Neural progenitor cell (in vitro differentiated cells): ENCODE measurements around the gene SEC63. TPM values are rescaled to one million over a fixed set of nuclear protein-coding genes. Genes with fewer than 3 reads are reported as not detected.
A peak's percentile ranks its signal among the peaks of the same experiment; 100 is the strongest.

ENCODE experiments used
- DNase-seq: peaks from one replicate; pipeline ENCODE4 v3.0.0-alpha.2; 2016; ENCODE audit warnings: low spot score
- H2AFZ ChIP-seq: fragments of 200-600 bp; sonication (generic); replicated peaks from 2 replicates; pipeline ENCODE4 v1.6.1; 2016; ENCODE audit warnings: antibody characterized with exemption
- H3F3A ChIP-seq: fragments of 200-600 bp; sonication (generic); 2 replicates; pipeline ENCODE4 v1.6.1; 2016; ENCODE audit warnings: antibody characterized with exemption, low read depth
- H3K27ac ChIP-seq: fragments of 200-600 bp; sonication (generic); 2 replicates; pipeline ENCODE4 v1.5.1; 2016; ENCODE audit warnings: mild to moderate bottlenecking
- H3K27me3 ChIP-seq: fragments of 200-600 bp; sonication (generic); 2 replicates; pipeline ENCODE4 v1.6.1; 2016; ENCODE audit warnings: mild to moderate bottlenecking, moderate library complexity
- H3K36me3 ChIP-seq: fragments of 200-600 bp; sonication (generic); 2 replicates; pipeline ENCODE4 v1.5.1; 2016
- H3K4me1 ChIP-seq: fragments of 200-600 bp; sonication (generic); 2 replicates; pipeline ENCODE4 v1.6.1; 2016; ENCODE audit warnings: mixed run types
- H3K4me2 ChIP-seq: fragments of 200-600 bp; sonication (generic); 2 replicates; pipeline ENCODE4 v1.6.1; 2016
- H3K4me3 ChIP-seq: fragments of 200-600 bp; sonication (generic); 2 replicates; pipeline ENCODE4 v1.5.1; 2016
- H3K79me2 ChIP-seq: fragments of 200-600 bp; sonication (generic); 2 replicates; pipeline ENCODE4 v1.6.1; 2016; ENCODE audit warnings: low read depth
- H3K9ac ChIP-seq: fragments of 200-600 bp; sonication (generic); 2 replicates; pipeline ENCODE4 v1.6.1; 2016
- H3K9me3 ChIP-seq: fragments of 200-600 bp; sonication (generic); 2 replicates; pipeline ENCODE4 v1.5.1; 2016; ENCODE audit warnings: low read depth
- H4K20me1 ChIP-seq: fragments of 200-600 bp; sonication (generic); 2 replicates; pipeline ENCODE4 v1.6.1; 2016; ENCODE audit warnings: low read depth
- H3K27ac Mint-ChIP-seq: 3 replicates; pipeline ENCODE4 v1.8.0; 2021; ENCODE audit warnings: mixed read lengths
- H3K27me3 Mint-ChIP-seq: 2 replicates; pipeline ENCODE4 v1.8.0; 2022; ENCODE audit warnings: low read depth, mild to moderate bottlenecking, inconsistent platforms, moderate library complexity, mixed read lengths; ENCODE audit not compliant: insufficient read depth
- H3K36me3 Mint-ChIP-seq: 3 replicates; pipeline ENCODE4 v1.8.0; 2021; ENCODE audit warnings: mixed read lengths
- H3K4me1 Mint-ChIP-seq: 3 replicates; pipeline ENCODE4 v1.8.0; 2021; ENCODE audit warnings: mixed read lengths
- H3K4me3 Mint-ChIP-seq: 3 replicates; pipeline ENCODE4 v1.8.0; 2021; ENCODE audit warnings: mild to moderate bottlenecking, moderate library complexity, mixed read lengths
- H3K9me3 Mint-ChIP-seq: 3 replicates; pipeline ENCODE4 v1.8.0; 2020; ENCODE audit warnings: mixed read lengths
- EZH2 ChIP-seq: fragments of 200-600 bp; sonication (generic); IDR thresholded peaks from 2 replicates; pipeline ENCODE4 v1.6.1; 2017; ENCODE audit warnings: antibody characterized with exemption, mild to moderate bottlenecking, moderate library complexity
- EZH2phosphoT487 ChIP-seq: fragments of 200-600 bp; sonication (generic); IDR thresholded peaks from 2 replicates; pipeline ENCODE4 v1.6.1; 2017; ENCODE audit warnings: antibody characterized with exemption
- total RNA-seq: library from RNA; depleted of rRNA; stranded (reverse); fragments of >200 nt; gene quantifications from 2 replicates; pipeline ENCODE4 v1.2.3, GENCODE V29; 2015; ENCODE audit warnings: low replicate concordance
- TF ChIP-seq, protein P1 (sequence below): fragments of 200-600 bp; sonication (generic); IDR thresholded peaks from 2 replicates; pipeline ENCODE4 v1.5.1; 2017; ENCODE audit warnings: antibody characterized with exemption, mild to moderate bottlenecking

Gene SEC63
- total RNA-seq = 15.9 and 20.7 TPM in 2 replicates

DNA sequence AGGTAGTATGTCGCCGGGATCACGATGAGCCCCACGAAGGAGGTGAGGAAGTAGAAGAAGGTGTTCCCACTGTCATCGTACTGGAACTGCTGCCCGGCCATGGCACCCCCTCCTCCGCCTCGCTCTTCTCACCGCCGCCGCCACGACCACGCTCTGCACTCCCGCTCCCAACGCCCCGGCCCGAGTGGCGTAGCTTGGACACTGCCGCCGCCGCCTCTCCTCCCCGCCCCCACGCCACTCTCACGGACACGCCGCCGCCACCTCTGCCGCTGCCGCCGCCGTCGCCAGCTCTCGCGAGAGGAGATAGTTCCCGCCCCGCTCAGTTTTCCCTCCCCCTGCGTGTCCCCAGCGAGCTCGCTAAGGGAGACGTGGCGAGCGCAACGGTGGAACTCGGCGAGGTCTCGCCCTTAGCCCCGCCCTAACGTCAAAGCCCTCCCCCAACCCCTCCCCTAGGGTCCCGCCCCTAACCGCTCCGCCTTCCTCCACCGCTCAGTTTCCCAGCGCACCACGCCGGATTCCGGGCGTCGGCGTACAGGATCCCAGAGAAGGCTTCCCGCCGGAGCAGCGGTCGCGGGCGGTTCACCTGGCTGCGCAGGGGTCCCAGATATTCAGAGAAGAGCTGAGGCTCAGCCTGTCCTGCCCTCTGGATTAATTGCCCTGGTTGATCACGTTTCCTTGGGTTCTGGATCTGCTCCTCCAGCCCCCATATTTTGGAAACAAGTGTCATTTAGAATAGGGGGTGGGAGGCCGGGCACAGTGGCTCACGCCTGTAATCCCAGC is at the start of gene SEC63:
Gene SEC63, minus strand, starts transcription at position 300 of the 780 bp plus-strand sequence. Its CDS starts 199 bp downstream, at position 101.
- peaks cover 6% of the 10 kb centered on the region for H3K27me3 ChIP-seq
- peaks cover 47% of the 10 kb centered on the region for H3K79me2 ChIP-seq
- peak within 1 kb of the TSS; percentile 80 for H3K9ac ChIP-seq
- no peaks in the 10 kb centered on the region for H3K36me3 ChIP-seq
- H2AFZ ChIP-seq = peak within 1 kb of the TSS; percentile 98
- peak within 1 kb of the TSS; percentile 99 for H3K27ac Mint-ChIP-seq
- peaks cover 20% of the 10 kb centered on the region for H3K36me3 Mint-ChIP-seq
- H3K9me3 ChIP-seq = no peaks in the 10 kb centered on the region
- peaks cover 6% of the 10 kb centered on the region for H3K27me3 Mint-ChIP-seq
- peak; percentile 97 for DNase-seq
- H3K9me3 Mint-ChIP-seq = peaks cover 16% of the 10 kb centered on the region
- H3K27ac ChIP-seq = peak within 1 kb of the TSS; percentile 62
- H3F3A ChIP-seq = peaks cover 19% of the 10 kb centered on the region
- H3K4me1 ChIP-seq = peaks cover 14% of the 10 kb centered on the region
- H3K4me3 Mint-ChIP-seq = peak within 1 kb of the TSS; percentile 98
- peaks cover 28% of the 10 kb centered on the region for H4K20me1 ChIP-seq
- TF ChIP-seq, protein P1, sequence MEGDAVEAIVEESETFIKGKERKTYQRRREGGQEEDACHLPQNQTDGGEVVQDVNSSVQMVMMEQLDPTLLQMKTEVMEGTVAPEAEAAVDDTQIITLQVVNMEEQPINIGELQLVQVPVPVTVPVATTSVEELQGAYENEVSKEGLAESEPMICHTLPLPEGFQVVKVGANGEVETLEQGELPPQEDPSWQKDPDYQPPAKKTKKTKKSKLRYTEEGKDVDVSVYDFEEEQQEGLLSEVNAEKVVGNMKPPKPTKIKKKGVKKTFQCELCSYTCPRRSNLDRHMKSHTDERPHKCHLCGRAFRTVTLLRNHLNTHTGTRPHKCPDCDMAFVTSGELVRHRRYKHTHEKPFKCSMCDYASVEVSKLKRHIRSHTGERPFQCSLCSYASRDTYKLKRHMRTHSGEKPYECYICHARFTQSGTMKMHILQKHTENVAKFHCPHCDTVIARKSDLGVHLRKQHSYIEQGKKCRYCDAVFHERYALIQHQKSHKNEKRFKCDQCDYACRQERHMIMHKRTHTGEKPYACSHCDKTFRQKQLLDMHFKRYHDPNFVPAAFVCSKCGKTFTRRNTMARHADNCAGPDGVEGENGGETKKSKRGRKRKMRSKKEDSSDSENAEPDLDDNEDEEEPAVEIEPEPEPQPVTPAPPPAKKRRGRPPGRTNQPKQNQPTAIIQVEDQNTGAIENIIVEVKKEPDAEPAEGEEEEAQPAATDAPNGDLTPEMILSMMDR = no peak
- TF ChIP-seq EZH2phosphoT487 = peak; percentile 25
- peak within 1 kb of the TSS; percentile 82 for H3K4me3 ChIP-seq
- H3K4me1 Mint-ChIP-seq = peaks cover 10% of the 10 kb centered on the region
- H3K4me2 ChIP-seq = peak within 1 kb of the TSS; percentile 89

- DNase-seq = no peak
Observed at GRCh38 chr6:108005961-108006360, 48.0 kb upstream of the SEC63 start.

GRCh38 chr6:108004861-108005260 is 46.9 kb upstream of the SEC63 start:
- TF ChIP-seq EZH2phosphoT487 = no peak
- TF ChIP-seq, protein P1 = no peak
- no peak for TF ChIP-seq EZH2
- no peaks in the 10 kb centered on the region for H3F3A ChIP-seq
- DNase-seq = no peak
- no peak overlapping the region for H3K4me3 ChIP-seq
- no peak overlapping the region for H3K9ac ChIP-seq
- no peaks in the 10 kb centered on the region for H4K20me1 ChIP-seq
- Mint-ChIP-seq H3K27me3 (peaks cover 8% of the 10 kb centered on the region), H3K4me3 (no peak overlapping the region), H3K27ac (no peak overlapping the region), H3K36me3 (no peaks in the 10 kb centered on the region), H3K9me3 (peaks cover 19% of the 10 kb centered on the region), H3K4me1 (peaks cover 16% of the 10 kb centered on the region)
- no peak overlapping the region for H3K27ac ChIP-seq
- H3K4me2 ChIP-seq = no peak overlapping the region
- no peaks in the 10 kb centered on the region for H3K4me1 ChIP-seq
- H3K79me2 ChIP-seq = no peaks in the 10 kb centered on the region
- no peaks in the 10 kb centered on the region for H3K27me3 ChIP-seq
- H3K9me3 ChIP-seq = peaks cover 5% of the 10 kb centered on the region
- no peaks in the 10 kb centered on the region for H3K36me3 ChIP-seq
- H2AFZ ChIP-seq = no peak overlapping the region

More at GRCh38 chr6:108005961-108006360, 48.0 kb upstream of the SEC63 start:
- Mint-ChIP-seq H3K9me3 (peaks cover 19% of the 10 kb centered on the region), H3K27me3 (peaks cover 8% of the 10 kb centered on the region), H3K27ac (no peak overlapping the region), H3K4me3 (no peak overlapping the region), H3K36me3 (no peaks in the 10 kb centered on the region), H3K4me1 (peaks cover 15% of the 10 kb centered on the region)
- Histone ChIP-seq H3K4me3 (no peak overlapping the region), H3K79me2 (no peaks in the 10 kb centered on the region), H2AFZ (no peak overlapping the region), H3F3A (no peaks in the 10 kb centered on the region), H3K27me3 (no peaks in the 10 kb centered on the region), H3K4me2 (no peak overlapping the region), H3K4me1 (no peaks in the 10 kb centered on the region), H3K27ac (no peak overlapping the region), H3K9me3 (peaks cover 5% of the 10 kb centered on the region), H3K9ac (no peak overlapping the region), H3K36me3 (no peaks in the 10 kb centered on the region), H4K20me1 (no peaks in the 10 kb centered on the region)
- TF ChIP-seq, protein P1 = no peak
- TF ChIP-seq EZH2phosphoT487 (no peak), EZH2 (no peak)
